Renal cortical epithelial cell (primary cell): ENCODE measurements around the gene KATNAL1. TPM values are rescaled to one million over a fixed set of nuclear protein-coding genes. Genes with fewer than 3 reads are reported as not detected.

Experiments
- DNase-seq: peaks from one replicate; pipeline ENCODE4 v3.0.0-alpha.2; 2011; ENCODE audit warnings: low read depth
- total RNA-seq: library from RNA; depleted of rRNA; stranded (reverse); fragments of >200 nt; gene quantifications from 2 replicates; pipeline ENCODE4 v1.2.3, GENCODE V29; 2014

Gene KATNAL1
- 21.5 and 36.3 TPM in 2 replicates for total RNA-seq

GRCh38 chr13:30307194-30307970 is at the start of gene KATNAL1:
TSS of gene KATNAL1 (minus strand) at chr13:30307551. CDS start at chr13:30283777, 23,774 bp downstream.
- DNase-seq: no peak

GRCh38 chr13:30355839-30356238 is 48.5 kb upstream of the KATNAL1 start:
- DNase-seq: no peak

DNA sequence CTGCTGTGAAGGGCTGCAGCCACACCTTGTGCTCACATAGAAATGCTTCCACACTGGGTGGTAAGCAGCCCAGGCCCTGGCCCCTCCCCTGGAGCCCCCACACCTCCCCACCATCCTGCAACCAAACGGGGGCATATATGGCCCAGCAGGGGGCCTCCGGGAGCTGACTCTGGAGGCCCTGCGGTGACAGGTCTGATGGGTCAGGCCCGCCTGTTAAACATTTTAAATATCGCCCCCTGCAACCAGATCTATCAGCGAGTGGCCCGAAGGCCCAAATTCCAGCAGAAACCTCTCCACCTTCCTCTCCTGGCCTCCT is 48.0 kb upstream of the KATNAL1 start:
- no peak for DNase-seq

- no peak for DNase-seq
These were observed 47.4 kb upstream of the KATNAL1 start for GRCh38 chr13:30354493-30355383.

DNA sequence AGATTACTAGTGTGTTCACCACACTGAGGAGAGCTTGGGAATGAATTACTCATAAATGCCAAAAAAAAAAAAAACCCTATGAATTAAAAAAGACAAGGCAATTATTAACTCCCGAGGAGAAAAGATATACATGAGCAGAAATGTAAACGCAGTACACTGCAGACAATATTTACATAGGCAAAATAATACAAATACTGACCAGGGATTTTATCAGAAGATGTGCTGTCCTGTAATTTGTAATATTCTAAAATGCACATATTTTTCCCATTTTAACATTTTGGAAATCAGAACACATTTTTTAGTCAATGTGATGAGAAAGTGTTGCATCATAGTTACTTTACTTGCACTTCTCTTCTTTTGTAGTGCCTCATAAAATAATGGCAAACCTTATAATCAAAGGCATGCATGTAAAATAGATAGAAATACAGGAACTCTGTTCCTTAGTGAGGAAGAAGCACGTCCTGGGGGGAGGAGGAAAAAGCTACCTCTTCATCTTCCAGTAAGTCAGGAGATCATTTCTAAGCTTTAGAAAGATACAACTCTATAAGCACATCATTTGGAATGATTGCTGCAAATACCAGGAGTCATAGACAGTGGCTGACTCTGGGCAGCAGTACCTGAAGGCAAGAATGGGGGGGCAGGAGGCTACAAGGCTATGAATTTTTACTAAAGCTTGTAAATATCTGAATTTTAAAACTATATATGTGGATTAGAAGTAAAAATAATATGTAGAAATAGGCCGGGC is 46.3 kb upstream of the KATNAL1 start:
- no peak for DNase-seq

DNA sequence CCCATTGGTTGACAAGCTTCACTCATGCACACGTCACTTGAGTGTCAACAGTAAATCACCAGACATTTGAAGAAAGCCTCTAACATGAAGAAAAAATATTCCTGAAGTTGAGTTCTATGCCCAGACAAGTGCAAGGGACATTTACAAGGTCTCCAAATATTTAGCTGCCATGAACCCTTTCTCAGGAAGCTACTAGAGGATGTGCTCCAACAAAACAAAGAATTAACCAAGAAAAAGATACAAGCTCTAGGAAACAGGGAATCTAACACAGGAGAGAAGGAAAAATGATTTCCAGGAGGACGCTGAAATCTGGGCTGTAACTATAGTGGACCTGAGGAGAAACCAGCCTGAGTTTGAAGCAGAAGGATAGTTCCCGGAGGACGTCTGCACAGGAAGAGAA is 45.7 kb upstream of the KATNAL1 start:
- DNase-seq: no peak

DNA sequence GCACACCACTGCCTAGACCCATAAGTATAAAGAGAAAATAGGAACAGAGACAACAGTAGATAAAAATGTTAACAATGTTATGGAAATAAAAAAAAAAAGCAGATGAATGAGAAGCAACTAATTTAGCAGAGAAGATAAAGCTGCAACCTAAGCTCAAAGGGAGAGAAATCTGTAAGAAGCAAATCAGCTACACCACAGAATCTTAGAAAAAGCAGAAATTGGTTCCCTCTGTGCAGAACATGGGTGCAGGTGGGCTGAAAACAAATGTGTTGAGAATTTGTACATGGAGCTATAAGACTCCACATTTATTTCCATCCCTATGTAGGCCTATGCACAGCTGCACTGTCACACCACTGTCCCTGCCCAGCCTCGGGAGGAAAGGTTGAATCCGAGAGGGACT is 44.8 kb upstream of the KATNAL1 start:
- DNase-seq: no peak

- no peak for DNase-seq
These were observed 39.4 kb upstream of the KATNAL1 start for GRCh38 chr13:30346789-30347167.

DNA sequence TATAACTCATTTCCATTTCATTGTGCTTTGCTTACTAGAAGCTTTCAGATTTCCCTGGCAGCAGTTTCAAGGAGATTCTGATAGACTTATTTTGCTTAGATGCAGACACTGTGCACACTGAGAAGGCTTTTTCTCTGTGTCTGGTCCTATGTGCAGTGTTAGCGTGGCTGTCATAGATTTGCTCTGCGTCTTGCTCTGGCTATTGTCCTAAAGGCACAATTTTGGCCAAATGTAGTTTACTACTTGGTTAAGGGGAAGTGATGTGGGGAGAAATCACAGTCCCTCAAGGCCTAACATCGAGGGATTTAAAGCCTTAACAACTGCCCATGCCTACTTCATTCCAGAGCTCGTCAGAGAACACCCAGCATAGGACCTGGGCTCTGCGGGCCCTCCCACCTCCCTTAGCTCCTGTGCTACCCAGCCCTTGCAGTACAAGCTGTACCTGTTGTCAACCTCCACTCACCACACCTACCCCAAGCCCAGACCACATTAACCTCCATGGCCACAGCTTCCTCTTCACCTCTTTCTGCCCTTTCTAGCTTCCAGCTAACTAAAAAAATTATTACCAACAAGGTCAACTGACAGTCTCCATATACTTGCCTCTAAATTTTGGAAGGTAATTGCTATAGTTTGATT is 38.9 kb upstream of the KATNAL1 start:
- DNase-seq: no peak

- DNase-seq: no peak
These were observed 38.2 kb upstream of the KATNAL1 start for GRCh38 chr13:30345426-30346100.

DNA sequence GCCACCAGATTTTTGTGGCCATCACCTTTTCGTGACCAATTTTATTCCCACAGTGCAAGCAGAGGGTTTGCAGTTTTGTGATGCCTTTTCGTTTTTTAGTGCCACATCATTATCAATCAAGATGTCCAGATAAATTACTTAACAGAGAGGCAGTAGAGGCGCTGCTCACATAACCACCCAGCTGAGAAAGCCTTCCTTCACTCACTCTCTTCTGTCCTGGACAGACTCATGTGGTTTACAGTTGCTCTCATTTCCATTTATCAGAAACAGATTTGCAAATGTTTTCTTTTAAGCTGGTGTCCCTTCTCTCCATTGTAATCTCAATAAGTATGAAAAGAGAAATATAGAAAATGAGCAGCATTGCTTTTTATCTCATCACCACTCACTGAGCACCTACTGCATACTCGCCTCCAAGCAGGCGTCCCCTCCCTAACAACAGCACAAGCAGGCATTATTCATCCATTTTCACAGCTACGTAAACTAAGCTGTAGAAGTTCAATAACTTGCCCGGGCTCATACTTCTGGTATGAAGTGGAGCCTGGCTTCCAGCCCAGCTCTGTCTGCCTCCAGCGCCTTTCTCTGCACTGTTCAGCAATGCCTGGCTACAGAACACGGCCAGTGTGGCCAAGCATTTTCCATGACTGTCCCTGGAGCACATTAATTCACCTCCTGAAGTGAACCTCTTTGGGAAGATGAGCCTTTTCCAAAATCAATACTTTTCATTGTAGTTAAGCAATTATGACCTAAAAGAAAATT is 34.6 kb upstream of the KATNAL1 start:
- DNase-seq: peak; percentile 73

GRCh38 chr13:30340331-30341250 is 33.2 kb upstream of the KATNAL1 start:
- DNase-seq: peak; percentile 58

- DNase-seq: no peak
These were observed 32.5 kb upstream of the KATNAL1 start for GRCh38 chr13:30339738-30340330.

DNA sequence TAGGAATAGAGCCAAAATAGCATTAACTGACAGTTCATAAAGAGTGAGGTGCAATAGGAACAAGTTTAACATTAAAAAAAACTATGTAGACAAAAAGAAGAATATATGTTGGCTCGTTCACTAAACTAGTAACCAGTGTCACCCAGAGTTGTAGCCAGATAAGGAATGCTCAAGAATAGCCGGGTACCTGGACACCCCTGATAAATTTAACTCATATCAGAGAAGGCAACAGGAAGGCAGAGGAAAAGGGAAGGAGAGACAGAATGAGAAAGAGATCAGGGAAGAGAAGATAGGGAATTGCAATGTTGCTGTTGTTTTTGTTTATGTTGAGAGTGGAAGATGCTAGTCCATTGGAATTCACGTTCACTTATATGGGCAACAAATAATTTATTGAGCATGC is 31.6 kb upstream of the KATNAL1 start:
- no peak for DNase-seq

DNA sequence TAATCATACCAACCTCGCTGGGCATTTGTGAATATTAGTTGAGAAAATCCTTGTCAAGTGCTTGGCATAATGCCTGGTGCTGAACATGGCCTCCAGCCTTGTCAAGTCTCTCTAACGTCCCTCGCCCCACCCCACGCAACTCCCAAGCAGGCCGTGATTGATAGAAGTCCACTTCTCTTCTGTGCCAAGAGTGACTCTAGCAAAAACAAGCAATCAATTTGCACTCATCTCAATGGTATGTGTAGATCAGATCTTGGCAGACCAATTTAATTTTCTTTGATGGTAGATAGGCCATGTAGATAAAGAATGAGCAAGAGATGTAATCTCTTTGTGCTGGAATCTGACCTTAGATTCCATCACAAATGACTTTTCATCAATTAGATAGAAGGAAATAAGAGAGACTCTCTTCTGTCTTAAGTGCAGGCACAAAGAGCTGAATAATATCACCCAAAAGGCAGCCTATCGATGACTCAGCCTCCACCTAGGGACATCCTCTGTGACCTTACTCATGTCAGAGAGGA is 31.0 kb upstream of the KATNAL1 start:
- DNase-seq: peak; percentile 35

DNA sequence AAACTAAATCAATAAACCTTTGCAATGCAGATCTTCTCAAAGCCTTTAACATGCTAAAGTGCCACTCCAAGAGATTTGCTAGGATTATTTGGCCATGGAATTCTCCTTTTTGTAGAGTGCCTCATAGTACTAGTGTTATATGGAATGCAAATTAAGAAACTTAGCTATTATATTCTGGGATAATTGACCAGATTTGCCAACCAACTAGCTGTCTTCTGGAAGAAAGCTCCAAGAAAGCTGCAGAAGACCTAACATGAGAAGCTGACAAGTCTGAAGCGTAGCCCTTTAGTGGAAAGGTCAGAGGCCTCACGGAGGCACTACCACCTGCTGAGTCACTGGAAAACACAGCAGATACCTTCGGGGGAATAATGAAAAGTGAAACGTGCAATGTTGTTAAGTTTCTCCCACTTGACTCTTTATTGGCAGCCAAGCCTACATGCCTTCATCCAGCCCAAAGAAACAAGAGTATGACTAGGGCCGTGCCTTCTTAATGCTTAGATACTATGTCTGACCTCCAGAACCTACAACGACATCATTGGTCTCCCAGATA is 29.8 kb upstream of the KATNAL1 start:
- peak; percentile 67 for DNase-seq

- DNase-seq: no peak
These were observed 27.5 kb upstream of the KATNAL1 start for GRCh38 chr13:30334663-30335386.

- no peak for DNase-seq
These were observed 26.3 kb upstream of the KATNAL1 start for GRCh38 chr13:30333616-30334015.
